T-helper 1 cell treated with Interleukin-12 subunit alpha and Interleukin-12 subunit beta and Interleukin-4 antibody, amounts not matched to agents 30 ng/mL and 1 ng/mL, for 36 hours (primary cell): Measurements from ENCODE around the gene RACK1. TPM values are rescaled to one million over a fixed set of nuclear protein-coding genes. Genes with fewer than 3 reads are reported as not detected.

Experiments used
- intact Hi-C: fragments of 100-400 bp; cut with micrococcal nuclease; formaldehyde crosslinking; loops from one replicate; pipeline ENCODE4 v1.15.1; 2024
- total RNA-seq: library from RNA; stranded (reverse); gene quantifications from 2 replicates; pipeline ENCODE4 v1.2.3, GENCODE V29; 2022

Gene RACK1
- total RNA-seq, 1 donor from 2014 or later: 1,652 TPM

DNA sequence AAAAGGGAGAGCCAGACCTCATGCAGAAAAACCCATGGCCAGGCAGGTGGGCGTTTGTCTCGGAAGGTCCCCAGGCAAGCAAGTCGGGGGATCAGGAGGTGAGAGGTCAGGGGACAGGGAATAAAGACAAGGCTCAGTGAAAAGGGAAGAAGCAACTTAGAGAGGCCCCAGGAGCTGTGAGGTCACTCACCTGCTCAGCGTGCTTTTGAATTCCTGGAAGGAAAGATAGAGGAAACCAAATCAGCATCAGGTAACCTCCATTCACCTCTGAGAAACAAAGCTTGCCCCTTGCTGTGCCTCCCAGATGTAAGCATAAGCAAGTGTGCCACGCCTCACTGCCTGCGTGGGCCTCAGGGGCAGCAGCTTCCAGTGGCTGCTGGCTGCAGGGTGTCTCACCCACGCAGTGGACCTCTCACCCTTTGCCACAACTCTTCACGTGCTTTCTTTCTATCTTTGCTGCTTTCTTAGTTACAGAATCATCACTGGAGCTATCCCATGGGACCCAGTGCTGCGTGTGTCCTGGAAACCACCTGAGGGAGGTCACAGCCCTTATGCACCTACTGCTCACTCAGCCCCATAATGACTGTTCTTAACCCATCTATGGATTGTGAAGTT lies 44.7 kb downstream of the RACK1 start:
- intact Hi-C loops: no loop called here

GRCh38 chr5:181198106-181198685 lies 45.5 kb downstream of the RACK1 start:
- intact Hi-C loops: no loop called here

- intact Hi-C loops: no loop called here
Observed at GRCh38 chr5:181197326-181197951, 46.3 kb downstream of the RACK1 start.

GRCh38 chr5:181195249-181195761 lies 48.4 kb downstream of the RACK1 start:
- intact Hi-C loops: no loop called here

- intact Hi-C loops: no loop called here
Observed at GRCh38 chr5:181194489-181195248, 49.0 kb downstream of the RACK1 start.

- intact Hi-C loops: no loop called here
Observed at GRCh38 chr5:181193656-181194055, 50.0 kb downstream of the RACK1 start.

GRCh38 chr5:181192337-181193046 lies 51.2 kb downstream of the RACK1 start:
- intact Hi-C loops: no loop called here

DNA sequence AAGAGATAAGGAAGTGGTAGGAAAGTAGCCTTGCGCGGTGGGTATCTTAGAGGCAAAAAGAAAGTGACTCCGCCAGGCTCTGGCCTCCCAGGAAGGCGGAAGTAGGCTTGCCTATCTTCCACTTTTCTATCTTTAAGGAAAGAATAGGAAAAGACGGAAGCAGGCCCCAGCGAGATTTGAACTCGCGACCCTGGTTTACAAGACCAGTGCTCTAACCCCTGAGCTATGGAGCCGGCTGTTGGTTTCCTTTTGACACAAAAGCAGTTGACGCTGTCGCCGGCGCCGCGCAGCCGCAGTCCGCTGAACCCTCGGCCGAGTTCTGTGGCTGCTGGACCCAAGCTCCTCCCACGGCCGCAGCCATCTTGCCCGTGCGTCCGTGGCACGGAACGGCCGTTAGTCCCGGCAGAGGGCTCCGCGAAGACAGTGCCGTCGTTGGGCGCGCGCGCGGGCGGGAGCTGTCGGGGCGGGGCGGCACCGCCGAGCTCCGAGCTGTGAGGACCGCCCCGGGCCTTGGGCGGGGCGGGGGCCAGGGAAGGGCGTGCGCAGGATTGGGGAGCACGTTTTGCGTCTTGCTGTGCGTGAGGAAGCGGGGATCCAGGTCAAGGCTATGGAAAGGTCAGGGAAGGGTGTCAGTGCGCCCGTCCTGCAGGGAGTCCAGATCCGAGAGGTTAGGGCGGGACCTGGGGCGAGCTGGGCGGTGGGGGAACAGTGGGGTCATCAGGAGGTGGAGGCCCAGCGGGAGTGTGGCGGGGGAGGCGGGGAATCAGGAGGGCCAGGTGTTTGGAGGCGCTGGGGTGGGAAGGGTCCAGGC lies 52.0 kb downstream of the RACK1 start:
- intact Hi-C loops: loop anchor here (1.0 kb wide), 5 partner anchors 16 to 71 kb away; no protein-coding TSS in a partner anchor

- intact Hi-C loops: loop anchor here (1.0 kb wide), 5 partner anchors 16 to 71 kb away; no protein-coding TSS in a partner anchor
Observed at GRCh38 chr5:181190711-181191525, 52.8 kb downstream of the RACK1 start.

DNA sequence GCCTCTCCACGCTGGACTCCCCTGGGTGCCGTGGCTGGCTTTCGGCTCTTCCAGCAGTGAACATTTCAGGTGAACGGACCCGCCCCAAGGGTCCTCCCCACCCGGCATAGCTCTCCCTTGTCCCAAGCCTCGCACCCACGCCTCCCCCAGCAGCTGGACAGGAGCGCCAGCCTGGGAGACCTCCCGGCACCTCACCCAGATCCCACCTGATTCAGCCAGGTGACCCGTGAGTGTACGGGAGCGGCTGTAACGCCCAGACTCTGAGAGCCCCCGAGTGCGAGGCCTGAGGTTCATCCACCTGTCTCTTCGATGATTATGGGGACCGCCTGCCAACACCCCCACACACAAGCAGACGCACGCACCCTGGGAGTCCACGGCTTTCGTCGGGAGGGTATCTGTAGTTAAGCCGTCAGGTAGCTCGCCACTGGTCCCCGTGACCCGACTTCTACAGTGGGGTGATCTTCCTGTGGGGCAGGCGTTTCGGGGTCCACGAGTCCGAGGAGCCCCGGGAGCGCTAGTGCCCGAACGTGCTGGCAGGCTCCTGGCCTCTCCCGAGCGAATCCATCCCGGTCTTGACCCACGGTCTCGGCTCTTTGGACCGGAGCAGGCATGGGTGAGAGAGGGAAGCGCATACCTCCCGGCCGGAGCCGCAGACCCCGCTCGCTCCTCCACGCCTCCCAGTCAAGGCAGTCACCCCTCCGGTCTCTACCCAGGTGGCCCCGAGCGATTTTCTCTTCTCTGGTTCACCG lies 53.6 kb downstream of the RACK1 start:
- intact Hi-C loops: loop anchor here (2.0 to 10.0 kb wide), 3 partner anchors 17 to 385 kb away; partner anchors contain the start of genes MGAT1 and RACK1

GRCh38 chr5:181189363-181189961 lies 54.2 kb downstream of the RACK1 start:
- intact Hi-C loops: loop anchor here (2.0 to 10.0 kb wide), 3 partner anchors 17 to 385 kb away; partner anchors contain the start of genes MGAT1 and RACK1

GRCh38 chr5:181188700-181189362 lies 54.9 kb downstream of the RACK1 start:
- intact Hi-C loops: loop anchor here (2.0 to 10.0 kb wide), 3 partner anchors 16 to 384 kb away; partner anchors contain the start of genes MGAT1 and RACK1

- intact Hi-C loops: loop anchor here (2.0 to 10.0 kb wide), 3 partner anchors 15 to 383 kb away; partner anchors contain the start of genes MGAT1 and RACK1
Observed at GRCh38 chr5:181187500-181188213, 56.0 kb downstream of the RACK1 start.

DNA sequence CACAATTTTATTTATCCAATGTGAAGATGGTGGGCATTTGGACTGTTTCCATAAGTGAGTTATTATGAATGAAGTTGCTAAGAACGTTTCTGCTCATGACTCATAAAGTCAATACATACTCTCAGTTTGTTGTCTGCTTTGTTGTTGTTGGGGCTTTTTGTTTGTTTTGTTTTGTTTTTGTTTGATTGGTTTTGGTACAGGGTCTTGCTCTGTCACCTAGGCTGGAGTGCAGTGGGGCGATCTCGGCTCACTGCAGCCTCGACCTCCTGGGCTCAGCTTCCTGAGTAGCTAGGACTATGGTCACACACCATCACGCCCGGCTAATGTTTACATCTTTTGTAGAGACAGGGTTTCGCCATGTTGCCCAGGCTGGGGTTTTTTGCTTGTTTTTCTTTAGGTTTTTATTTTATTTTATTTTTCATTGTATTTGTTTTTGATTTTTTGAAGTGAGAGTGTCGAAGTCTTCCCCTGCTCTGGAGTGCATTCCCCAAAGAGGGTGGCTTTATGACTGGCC lies 56.7 kb downstream of the RACK1 start:
- intact Hi-C loops: loop anchor here (10.0 kb wide), 1 partner anchor 382 kb away; the partner anchor contains the start of gene MGAT1
